NCI-H1436 (cell line): ENCODE data around the gene FRMD6.
"Not testable (repeated sequence)": the region's sequence is repeated elsewhere in the genome, so short reads cannot be mapped to it uniquely, and the experiment has no call there.

Source experiments
- DNase-seq: peaks from one replicate; lab custom pipeline; 2025; lab: John Stamatoyannopoulos, UW

Gene FRMD6

GRCh38 chr14:51630987-51631386, 20.7 kb upstream of the FRMD6 start:
- DNase-seq, result no peak

GRCh38 chr14:51633298-51633697, 18.4 kb upstream of the FRMD6 start:
- DNase-seq, result not testable (repeated sequence)

GRCh38 chr14:51636109-51636508, 15.6 kb upstream of the FRMD6 start:
- DNase-seq, result no peak

- no peak for DNase-seq
Observed at GRCh38 chr14:51638071-51638944, 13.4 kb upstream of the FRMD6 start.

GRCh38 chr14:51639668-51640316, 11.9 kb upstream of the FRMD6 start:
- DNase-seq, result no peak

GRCh38 chr14:51643140-51643539, 8.6 kb upstream of the FRMD6 start:
- no peak for DNase-seq

- no peak for DNase-seq
Observed at GRCh38 chr14:51644217-51644933, 7.3 kb upstream of the FRMD6 start.

GRCh38 chr14:51648296-51648695, 3.4 kb upstream of the FRMD6 start:
- no peak for DNase-seq

GRCh38 chr14:51650716-51651387, 858 bp upstream of the FRMD6 start:
- no peak for DNase-seq

- DNase-seq, result no peak
Observed at GRCh38 chr14:51652168-51653078, 713 bp downstream of the FRMD6 start.

- peak; percentile 4 for DNase-seq
Observed at GRCh38 chr14:51653079-51653774, 1.5 kb downstream of the FRMD6 start.

GRCh38 chr14:51653775-51654532, 2.2 kb downstream of the FRMD6 start:
- no peak for DNase-seq

GRCh38 chr14:51654533-51654845, 2.8 kb downstream of the FRMD6 start:
- no peak for DNase-seq

GRCh38 chr14:51657762-51658161, 6.1 kb downstream of the FRMD6 start:
- no peak for DNase-seq

GRCh38 chr14:51658441-51659173, 6.9 kb downstream of the FRMD6 start:
- DNase-seq, result no peak

- DNase-seq, result no peak
Observed at GRCh38 chr14:51660741-51661140, 9.0 kb downstream of the FRMD6 start.

GRCh38 chr14:51661504-51661903, 9.8 kb downstream of the FRMD6 start:
- no peak for DNase-seq

GRCh38 chr14:51663783-51664326, 12.1 kb downstream of the FRMD6 start:
- DNase-seq, result no peak

- no peak for DNase-seq
Observed at GRCh38 chr14:51666070-51666469, 14.4 kb downstream of the FRMD6 start.
